H9 (cell line): ENCODE measurements around the gene NEXMIF. TPM values are rescaled to one million over a fixed set of nuclear protein-coding genes. Genes with fewer than 3 reads are reported as not detected.

Source experiments
- DNase-seq: peaks from one replicate; pipeline ENCODE4 v3.0.0-alpha.2; 2017
- H2AFZ ChIP-seq: one replicate; pipeline ENCODE4 v1.6.1; 2013; ENCODE audit warnings: mild to moderate bottlenecking, low read length, control low read depth, moderate library complexity
- H2AK5ac ChIP-seq: 2 replicates; pipeline ENCODE4 v1.6.1; 2013; ENCODE audit warnings: low read length, control low read depth, mixed read lengths; ENCODE audit not compliant: insufficient read length
- H2BK120ac ChIP-seq: one replicate; pipeline ENCODE4 v1.6.1; 2013; ENCODE audit warnings: low read depth, mild to moderate bottlenecking, low read length, control low read depth, inconsistent platforms; ENCODE audit not compliant: poor library complexity, severe bottlenecking
- H2BK12ac ChIP-seq: 2 replicates; pipeline ENCODE4 v1.6.1; 2013; ENCODE audit warnings: low read length, control low read depth, mixed read lengths, low read depth; ENCODE audit not compliant: insufficient read length
- H2BK15ac ChIP-seq: 2 replicates; pipeline ENCODE4 v1.6.1; 2013; ENCODE audit warnings: low read depth, low read length, control low read depth
- H2BK20ac ChIP-seq: one replicate; pipeline ENCODE4 v1.6.1; 2013; ENCODE audit warnings: low read depth, mild to moderate bottlenecking, low read length, control low read depth, inconsistent platforms; ENCODE audit not compliant: poor library complexity, severe bottlenecking
- H2BK5ac ChIP-seq: 2 replicates; pipeline ENCODE4 v1.6.1; 2013; ENCODE audit warnings: low read length, control low read depth, mixed read lengths; ENCODE audit not compliant: insufficient read length
- H3K14ac ChIP-seq: 2 replicates; pipeline ENCODE4 v1.6.1; 2013; ENCODE audit warnings: low read length, control low read depth; ENCODE audit not compliant: insufficient read depth
- H3K18ac ChIP-seq: 2 replicates; pipeline ENCODE4 v1.6.1; 2013; ENCODE audit warnings: low read depth, mild to moderate bottlenecking, mixed read lengths, low read length, control low read depth; ENCODE audit not compliant: insufficient read length
- H3K23ac ChIP-seq: 2 replicates; pipeline ENCODE4 v1.6.1; 2013; ENCODE audit warnings: low read length, control low read depth, mixed read lengths, low read depth; ENCODE audit not compliant: insufficient read length
- H3K23me2 ChIP-seq: 2 replicates; pipeline ENCODE4 v1.6.1; 2013; ENCODE audit warnings: low read depth, mild to moderate bottlenecking, mixed read lengths, low read length, control low read depth; ENCODE audit not compliant: insufficient read length, poor library complexity, severe bottlenecking
- H3K27ac ChIP-seq: 2 replicates; pipeline ENCODE4 v1.5.1; 2013; ENCODE audit warnings: low read length, control low read depth, mixed read lengths, low read depth; ENCODE audit not compliant: insufficient read length
- H3K27me3 ChIP-seq: 2 replicates; pipeline ENCODE4 v1.6.1; 2013; ENCODE audit warnings: low read length, control low read depth, inconsistent platforms; ENCODE audit not compliant: insufficient read depth
- H3K4ac ChIP-seq: 2 replicates; pipeline ENCODE4 v1.6.1; 2013; ENCODE audit warnings: low read depth, mild to moderate bottlenecking, control low read depth, inconsistent platforms, low read length, moderate library complexity
- H3K4me1 ChIP-seq: 2 replicates; pipeline ENCODE4 v1.6.1; 2013; ENCODE audit warnings: low read length, control low read depth, inconsistent platforms; ENCODE audit not compliant: insufficient read depth
- H3K4me2 ChIP-seq: 2 replicates; pipeline ENCODE4 v1.6.1; 2013; ENCODE audit warnings: low read length, control low read depth, mixed read lengths; ENCODE audit not compliant: insufficient read length, insufficient read depth
- H3K56ac ChIP-seq: 2 replicates; pipeline ENCODE4 v1.6.1; 2013; ENCODE audit warnings: low read depth, mild to moderate bottlenecking, mixed read lengths, low read length, control low read depth; ENCODE audit not compliant: insufficient read length
- H3K79me1 ChIP-seq: 2 replicates; pipeline ENCODE4 v1.6.1; 2013; ENCODE audit warnings: low read depth, mild to moderate bottlenecking, moderate library complexity, low read length, control low read depth, inconsistent platforms; ENCODE audit not compliant: insufficient read depth, poor library complexity, severe bottlenecking
- H3K79me2 ChIP-seq: 2 replicates; pipeline ENCODE4 v1.6.1; 2013; ENCODE audit warnings: low read length, control low read depth, inconsistent platforms; ENCODE audit not compliant: insufficient read depth
- H3K9ac ChIP-seq: 2 replicates; pipeline ENCODE4 v1.6.1; 2013; ENCODE audit warnings: low read length, control low read depth, mixed read lengths; ENCODE audit not compliant: insufficient read length; ENCODE audit errors: extremely low read depth
- H3K9me3 ChIP-seq: one replicate; pipeline ENCODE4 v1.6.1; 2013; ENCODE audit warnings: low read depth, low read length, inconsistent platforms; ENCODE audit not compliant: control insufficient read depth
- H3T11ph ChIP-seq: one replicate; pipeline ENCODE4 v1.6.1; 2013; ENCODE audit warnings: mild to moderate bottlenecking, low read length, control low read depth, inconsistent platforms
- H4K20me1 ChIP-seq: one replicate; pipeline ENCODE4 v1.6.1; 2013; ENCODE audit not compliant: control insufficient read depth, insufficient read length, insufficient read depth
- H4K5ac ChIP-seq: 2 replicates; pipeline ENCODE4 v1.6.1; 2013; ENCODE audit warnings: low read depth, mild to moderate bottlenecking, mixed read lengths, low read length, control low read depth; ENCODE audit not compliant: insufficient read length
- H4K8ac ChIP-seq: replicated peaks from 2 replicates; pipeline ENCODE4 v1.6.1; 2013; ENCODE audit warnings: low read length, control low read depth, mixed read lengths, low read depth; ENCODE audit not compliant: insufficient read length
- H4K91ac ChIP-seq: 2 replicates; pipeline ENCODE4 v1.6.1; 2013; ENCODE audit warnings: low read depth, mild to moderate bottlenecking, moderate library complexity, mixed read lengths, low read length, control low read depth; ENCODE audit not compliant: insufficient read length
- H3K27ac Mint-ChIP-seq, 3 experiments: 2 replicates in 2 of 3; 3 replicates in 1 of 3; pipeline ENCODE4 v1.8.0; 2020 to 2021; ENCODE audit warnings: mixed read lengths in 3 of 3, mild to moderate bottlenecking in 1 of 3, moderate library complexity in 1 of 3
- H3K27me3 Mint-ChIP-seq: 2 replicates; pipeline ENCODE4 v1.8.0; 2021; ENCODE audit warnings: low read depth, mild to moderate bottlenecking, moderate library complexity, mixed read lengths
- H3K36me3 Mint-ChIP-seq, 3 experiments: 2 replicates in 2 of 3; 3 replicates in 1 of 3; pipeline ENCODE4 v1.8.0; 2020 to 2021; ENCODE audit warnings: low read depth in 3 of 3, mixed read lengths in 3 of 3; ENCODE audit not compliant: insufficient read depth in 1 of 3
- H3K4me1 Mint-ChIP-seq, 2 experiments: 2 replicates each; pipeline ENCODE4 v1.8.0; 2020; ENCODE audit warnings: mixed read lengths in 2 of 2
- H3K4me3 Mint-ChIP-seq, 2 experiments: 2 replicates in 1 of 2; 3 replicates in 1 of 2; pipeline ENCODE4 v1.8.0; 2020 to 2021; ENCODE audit warnings: mild to moderate bottlenecking in 2 of 2, mixed read lengths in 2 of 2, moderate library complexity in 1 of 2
- H3K9me3 Mint-ChIP-seq, 2 experiments: 2 replicates in 1 of 2; 3 replicates in 1 of 2; pipeline ENCODE4 v1.8.0; 2020; ENCODE audit warnings: mild to moderate bottlenecking in 2 of 2, mixed read lengths in 2 of 2, moderate library complexity in 1 of 2
- WGBS: extraction: QIAGEN DNeasy Blood & Tissue Kit; methylation state at CpG from one replicate; pipeline ENCODE4 v1.1.7; 2013; ENCODE audit warnings: missing lambda C conversion rate, low lambda C conversion rate, mixed read lengths; ENCODE audit not compliant: insufficient read length; ENCODE audit errors: extremely low coverage; 5-methylcytosine and 5-hydroxymethylcytosine counted together
- total RNA-seq: library from RNA; stranded (reverse); gene quantifications from 2 replicates; pipeline ENCODE4 v1.2.1, GENCODE V29; 2021
- TF ChIP-seq, protein P1 (sequence below): fragments of 200-600 bp; sonication (generic); conservative IDR thresholded peaks from 3 replicates; pipeline ENCODE4 v1.8.0; 2021; ENCODE audit warnings: antibody characterized with exemption, mild to moderate bottlenecking

The NEXMIF gene
- total RNA-seq, 1 experiment from 2014 or later: 0.22 TPM

GRCh38 chrX:74931214-74931613 is 6.0 kb upstream of the NEXMIF start:
- Histone ChIP-seq H2BK15ac (no peak overlapping the region), H3K4ac (no peak overlapping the region), H2AFZ (no peak overlapping the region), H3K18ac (no peak overlapping the region), H2BK120ac (no peak overlapping the region), H3K79me1 (no peaks in the 10 kb centered on the region), H2BK12ac (no peak overlapping the region), H3K79me2 (no peaks in the 10 kb centered on the region), H2BK20ac (no peak overlapping the region), H3K4me2 (no peak overlapping the region), H4K91ac (no peak overlapping the region), H3K4me1 (no peaks in the 10 kb centered on the region), H3K27me3 (no peaks in the 10 kb centered on the region), H3K23me2 (no peaks in the 10 kb centered on the region), H4K8ac (no peak overlapping the region), H3T11ph (no peak overlapping the region), H2AK5ac (no peak overlapping the region), H3K27ac (no peak overlapping the region), H3K23ac (no peak overlapping the region), H3K56ac (no peak overlapping the region), H2BK5ac (no peak overlapping the region), H4K20me1 (no peaks in the 10 kb centered on the region), H4K5ac (no peak overlapping the region), H3K9me3 (peaks cover 60% of the 10 kb centered on the region), H3K9ac (no peak overlapping the region), H3K14ac (no peak overlapping the region)
- Mint-ChIP-seq H3K4me3 (no peak overlapping the region), H3K36me3 (no peaks in the 10 kb centered on the region), H3K9me3 (peaks cover 61 to 67% of the 10 kb centered on the region in 2 experiments), H3K27me3 (peaks cover 14% of the 10 kb centered on the region), H3K4me1 (no peaks in the 10 kb centered on the region), H3K27ac (no peak overlapping the region)
- TF ChIP-seq, protein P1, sequence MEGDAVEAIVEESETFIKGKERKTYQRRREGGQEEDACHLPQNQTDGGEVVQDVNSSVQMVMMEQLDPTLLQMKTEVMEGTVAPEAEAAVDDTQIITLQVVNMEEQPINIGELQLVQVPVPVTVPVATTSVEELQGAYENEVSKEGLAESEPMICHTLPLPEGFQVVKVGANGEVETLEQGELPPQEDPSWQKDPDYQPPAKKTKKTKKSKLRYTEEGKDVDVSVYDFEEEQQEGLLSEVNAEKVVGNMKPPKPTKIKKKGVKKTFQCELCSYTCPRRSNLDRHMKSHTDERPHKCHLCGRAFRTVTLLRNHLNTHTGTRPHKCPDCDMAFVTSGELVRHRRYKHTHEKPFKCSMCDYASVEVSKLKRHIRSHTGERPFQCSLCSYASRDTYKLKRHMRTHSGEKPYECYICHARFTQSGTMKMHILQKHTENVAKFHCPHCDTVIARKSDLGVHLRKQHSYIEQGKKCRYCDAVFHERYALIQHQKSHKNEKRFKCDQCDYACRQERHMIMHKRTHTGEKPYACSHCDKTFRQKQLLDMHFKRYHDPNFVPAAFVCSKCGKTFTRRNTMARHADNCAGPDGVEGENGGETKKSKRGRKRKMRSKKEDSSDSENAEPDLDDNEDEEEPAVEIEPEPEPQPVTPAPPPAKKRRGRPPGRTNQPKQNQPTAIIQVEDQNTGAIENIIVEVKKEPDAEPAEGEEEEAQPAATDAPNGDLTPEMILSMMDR: no peak
- no CpG with 5 or more reads among the region's 2 CpGs for WGBS
- DNase-seq: no peak
